Stimulated activated CD4-positive, alpha-beta T cell treated with anti-CD3 and anti-CD28 coated beads, TNF-alpha, amount 100 ng/mL, for 4 hours (primary cell): ENCODE measurements around the gene DNAH3.

Source experiments
- DNase-seq, 3 experiments: peaks; one replicate each; pipeline ENCODE4 v3.0.0-alpha.2; 2020; ENCODE audit warnings: low read depth in 3 of 3

The DNAH3 gene

GRCh38 chr16:20904507-20905081 is 246.1 kb downstream of the DNAH3 start:
- peak in 1 of 3 experiments; percentile 5 for DNase-seq

- DNase-seq: no peak
Observed at GRCh38 chr16:20903899-20904506, 246.6 kb downstream of the DNAH3 start.

- DNase-seq: no peak
Observed at GRCh38 chr16:20903116-20903898, 247.3 kb downstream of the DNAH3 start.

GRCh38 chr16:20902426-20902825 is 248.2 kb downstream of the DNAH3 start:
- DNase-seq: no peak

GRCh38 chr16:20901436-20902112 is 249.1 kb downstream of the DNAH3 start:
- no peak for DNase-seq

- no peak for DNase-seq
Observed at GRCh38 chr16:20901068-20901435, 249.6 kb downstream of the DNAH3 start.

GRCh38 chr16:20900299-20901067 is 250.2 kb downstream of the DNAH3 start, which contains the start of the genes DCUN1D3 and LYRM1:
DCUN1D3 (minus strand) TSS chr16:20900358; CDS start chr16:20862538, 37,820 bp downstream.
LYRM1 (plus strand) TSS chr16:20900771; CDS start chr16:20915556, 14,785 bp downstream.
- DNase-seq: peak; percentile 81 to 86 (median 83)

GRCh38 chr16:20899477-20900298 is 251.0 kb downstream of the DNAH3 start:
- no peak for DNase-seq

GRCh38 chr16:20899071-20899470 is 251.6 kb downstream of the DNAH3 start:
- no peak for DNase-seq

GRCh38 chr16:20897922-20898321 is 252.7 kb downstream of the DNAH3 start:
- DNase-seq: no peak

GRCh38 chr16:20897253-20897897 is 253.3 kb downstream of the DNAH3 start:
- no peak for DNase-seq

- DNase-seq: no peak
Observed at GRCh38 chr16:20894388-20894787, 256.3 kb downstream of the DNAH3 start.

GRCh38 chr16:20889625-20890275 is 260.9 kb downstream of the DNAH3 start:
- no peak for DNase-seq

GRCh38 chr16:20887207-20887606 is 263.4 kb downstream of the DNAH3 start:
- no peak for DNase-seq

- no peak for DNase-seq
Observed at GRCh38 chr16:20886320-20886719, 264.3 kb downstream of the DNAH3 start.

GRCh38 chr16:20884240-20884556 is 266.4 kb downstream of the DNAH3 start:
- DNase-seq: no peak

- DNase-seq: no peak
Observed at GRCh38 chr16:20883554-20884239, 266.9 kb downstream of the DNAH3 start.
